Left ventricle myocardium inferior (tissue), 1 donor: ENCODE measurements around the gene ASB10. TPM values are rescaled to one million over a fixed set of nuclear protein-coding genes. Genes with fewer than 3 reads are reported as not detected.

Experiments
- DNase-seq: peaks from one replicate; pipeline ENCODE4 v3.0.0-alpha.2; 2020
- H3K27ac ChIP-seq: fragments of 200-600 bp; replicated peaks from 2 replicates; pipeline ENCODE4 v1.8.0; 2021
- H3K27me3 ChIP-seq: fragments of 200-600 bp; 2 replicates; pipeline ENCODE4 v1.8.0; 2021; ENCODE audit warnings: low read depth
- H3K36me3 ChIP-seq: fragments of 200-600 bp; 2 replicates; pipeline ENCODE4 v1.8.0; 2021
- H3K4me1 ChIP-seq: fragments of 200-600 bp; 2 replicates; pipeline ENCODE4 v1.8.0; 2021
- H3K4me3 ChIP-seq: fragments of 200-600 bp; 2 replicates; pipeline ENCODE4 v1.8.0; 2021; ENCODE audit warnings: mild to moderate bottlenecking, moderate library complexity
- H3K9me3 ChIP-seq: fragments of 200-600 bp; replicated peaks from 2 replicates; pipeline ENCODE4 v1.8.0; 2021
- CTCF ChIP-seq: fragments of 200-600 bp; IDR thresholded peaks from 2 replicates; pipeline ENCODE4 v1.8.0; 2021; ENCODE audit warnings: antibody characterized with exemption, mild to moderate bottlenecking, borderline replicate concordance
- intact Hi-C: fragments of 100-400 bp; cut with micrococcal nuclease; formaldehyde crosslinking; loops from one replicate; pipeline ENCODE4 v1.11.0; 2022
- total RNA-seq: library from RNA; stranded (reverse); fragmentation: NEBNext Ultra II Directional; extraction: Animal tissue kit (Norgen Biotek cat#: 25700); gene quantifications from one replicate; pipeline ENCODE4 v1.2.1, GENCODE V29; 2021
- donor health status: DM: no; HTN: yes; CAD: no; lungs with severe emphysema.

Gene ASB10
- total RNA-seq, 1 donor from 2014 or later = 35.4 TPM

GRCh38 chr7:151185762-151186639 is 1.0 kb downstream of the ASB10 start:
- Histone ChIP-seq H3K27ac (peak overlapping the region; percentile 96), H3K9me3 (no peaks in the 10 kb centered on the region), H3K4me3 (peak overlapping the region; percentile 69), H3K4me1 (peaks cover 31% of the 10 kb centered on the region), H3K36me3 (peaks cover 5% of the 10 kb centered on the region), H3K27me3 (peaks cover 13% of the 10 kb centered on the region)
- intact Hi-C loops = no loop called here
- DNase-seq = no peak
- peak; percentile 15 for TF ChIP-seq CTCF

- Histone ChIP-seq H3K36me3 (peaks cover 12% of the 10 kb centered on the region), H3K4me3 (no peak overlapping the region), H3K9me3 (no peaks in the 10 kb centered on the region), H3K4me1 (peaks cover 23% of the 10 kb centered on the region), H3K27ac (no peak overlapping the region), H3K27me3 (peaks cover 29% of the 10 kb centered on the region)
- TF ChIP-seq CTCF = no peak
- DNase-seq = no peak
- intact Hi-C loops = no loop called here
Measured at GRCh38 chr7:151181011-151181431, 6.0 kb downstream of the ASB10 start.

- intact Hi-C loops = no loop called here
- no peak for DNase-seq
- TF ChIP-seq CTCF = no peak
- H3K27me3 ChIP-seq = peaks cover 40% of the 10 kb centered on the region
- H3K4me1 ChIP-seq = peaks cover 25% of the 10 kb centered on the region
- no peak overlapping the region for H3K27ac ChIP-seq
- peaks cover 17% of the 10 kb centered on the region for H3K36me3 ChIP-seq
- no peaks in the 10 kb centered on the region for H3K9me3 ChIP-seq
- H3K4me3 ChIP-seq = no peak overlapping the region
Measured at GRCh38 chr7:151179946-151180345, 7.1 kb downstream of the ASB10 start.

- Histone ChIP-seq H3K27me3 (peaks cover 46% of the 10 kb centered on the region), H3K27ac (no peak overlapping the region), H3K4me3 (no peak overlapping the region), H3K4me1 (peaks cover 28% of the 10 kb centered on the region), H3K36me3 (peaks cover 17% of the 10 kb centered on the region), H3K9me3 (no peaks in the 10 kb centered on the region)
- no peak for TF ChIP-seq CTCF
- intact Hi-C loops = no loop called here
- no peak for DNase-seq
Measured at GRCh38 chr7:151179287-151179860, 7.7 kb downstream of the ASB10 start.

GRCh38 chr7:151178831-151179230 is 8.2 kb downstream of the ASB10 start:
- Histone ChIP-seq H3K4me3 (no peak overlapping the region), H3K27ac (no peak overlapping the region), H3K36me3 (peaks cover 15% of the 10 kb centered on the region), H3K27me3 (peaks cover 51% of the 10 kb centered on the region), H3K4me1 (peaks cover 28% of the 10 kb centered on the region), H3K9me3 (no peaks in the 10 kb centered on the region)
- intact Hi-C loops = no loop called here
- DNase-seq = no peak
- TF ChIP-seq CTCF = no peak
